VCaP (cell line): ENCODE results near the gene SSBP3.

Source experiments
- H3K27ac ChIP-seq: fragments of 450-650 bp; 2 replicates; pipeline ENCODE4 v1.5.1; 2017
- TF ChIP-seq, protein P1 (sequence below): fragments of 450-650 bp; conservative IDR thresholded peaks from 2 replicates; pipeline ENCODE4 v1.5.1; 2017; ENCODE audit warnings: mild to moderate bottlenecking, moderate library complexity

Gene SSBP3

DNA sequence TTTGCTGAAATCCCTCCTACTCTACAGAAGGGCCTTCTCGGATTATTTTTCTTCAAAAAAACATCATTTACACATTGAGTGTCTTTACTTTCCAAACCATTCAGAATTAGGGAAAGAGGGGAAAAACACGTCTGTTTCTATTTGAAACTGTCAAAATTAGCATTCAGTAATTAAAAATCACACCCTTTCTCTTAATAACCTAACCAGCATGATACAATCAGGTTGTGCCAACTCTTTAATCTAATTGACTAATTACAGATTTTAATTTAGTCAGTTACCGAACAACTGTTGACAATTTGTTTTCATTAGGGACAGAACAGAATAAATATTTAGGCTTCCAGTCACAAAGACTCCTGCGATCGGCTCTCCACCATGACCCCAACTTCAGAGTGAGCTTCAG lies 18.8 kb downstream of the SSBP3 start:
- H3K27ac ChIP-seq, result peak overlapping the region; percentile 87

DNA sequence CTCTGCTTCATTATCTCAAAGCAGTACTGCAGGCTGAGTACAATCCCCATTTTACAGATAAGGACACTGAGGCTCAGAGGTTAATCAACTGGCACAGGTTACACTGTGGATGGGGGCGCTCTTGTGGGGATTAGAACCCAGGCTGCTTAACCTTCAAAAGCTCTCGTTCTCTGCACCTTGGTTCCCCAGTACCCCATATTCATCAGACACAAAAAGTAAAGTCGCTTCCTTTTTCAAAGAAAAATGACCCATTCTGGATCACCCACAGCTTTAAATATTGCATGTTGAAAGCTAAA lies 20.5 kb downstream of the SSBP3 start:
- peak overlapping the region; percentile 87 for H3K27ac ChIP-seq
- TF ChIP-seq, protein P1, sequence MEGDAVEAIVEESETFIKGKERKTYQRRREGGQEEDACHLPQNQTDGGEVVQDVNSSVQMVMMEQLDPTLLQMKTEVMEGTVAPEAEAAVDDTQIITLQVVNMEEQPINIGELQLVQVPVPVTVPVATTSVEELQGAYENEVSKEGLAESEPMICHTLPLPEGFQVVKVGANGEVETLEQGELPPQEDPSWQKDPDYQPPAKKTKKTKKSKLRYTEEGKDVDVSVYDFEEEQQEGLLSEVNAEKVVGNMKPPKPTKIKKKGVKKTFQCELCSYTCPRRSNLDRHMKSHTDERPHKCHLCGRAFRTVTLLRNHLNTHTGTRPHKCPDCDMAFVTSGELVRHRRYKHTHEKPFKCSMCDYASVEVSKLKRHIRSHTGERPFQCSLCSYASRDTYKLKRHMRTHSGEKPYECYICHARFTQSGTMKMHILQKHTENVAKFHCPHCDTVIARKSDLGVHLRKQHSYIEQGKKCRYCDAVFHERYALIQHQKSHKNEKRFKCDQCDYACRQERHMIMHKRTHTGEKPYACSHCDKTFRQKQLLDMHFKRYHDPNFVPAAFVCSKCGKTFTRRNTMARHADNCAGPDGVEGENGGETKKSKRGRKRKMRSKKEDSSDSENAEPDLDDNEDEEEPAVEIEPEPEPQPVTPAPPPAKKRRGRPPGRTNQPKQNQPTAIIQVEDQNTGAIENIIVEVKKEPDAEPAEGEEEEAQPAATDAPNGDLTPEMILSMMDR, result no peak

More for the DNA sequence above, 18.8 kb downstream of the SSBP3 start:
- TF ChIP-seq, protein P1, result no peak

DNA sequence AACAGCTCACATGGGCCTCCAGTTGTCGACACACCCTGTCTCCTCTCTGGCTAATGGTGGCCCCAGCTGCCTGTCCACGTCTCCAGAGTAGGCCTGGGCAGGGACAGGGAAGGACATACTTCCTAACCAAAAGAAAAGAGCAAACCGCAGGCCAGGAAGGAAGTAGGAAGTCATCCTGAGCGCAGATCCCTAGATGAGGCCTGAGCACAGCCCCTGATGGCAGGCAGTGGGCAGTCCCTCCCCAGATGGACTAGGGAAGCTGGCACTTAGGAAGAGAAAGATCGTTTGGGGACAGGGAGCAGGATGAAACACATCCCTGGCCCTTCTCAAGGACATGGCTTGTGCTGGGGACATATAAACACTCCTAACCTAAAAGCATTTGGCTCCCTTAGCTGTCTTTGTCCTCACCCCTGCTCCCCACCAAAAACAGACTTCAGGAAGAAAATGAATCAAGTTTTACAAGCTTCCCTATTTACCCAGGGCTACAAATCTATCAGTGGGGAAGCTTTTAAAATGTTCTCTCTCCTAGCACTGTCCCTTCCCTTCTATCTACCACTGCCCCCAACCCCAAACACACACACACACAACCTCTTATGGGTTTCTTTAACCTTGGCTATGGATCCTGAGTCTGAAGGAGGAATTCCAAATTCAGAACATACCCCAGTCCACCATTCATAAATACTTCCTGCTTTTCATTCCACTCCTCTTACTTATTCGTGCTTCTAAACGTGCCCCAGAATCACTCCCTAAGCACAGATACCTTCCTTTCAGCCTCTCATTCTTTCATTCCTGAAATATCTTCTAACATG lies 21.1 kb downstream of the SSBP3 start:
- peak overlapping the region; percentile 87 for H3K27ac ChIP-seq
- TF ChIP-seq, protein P1, result no peak

DNA sequence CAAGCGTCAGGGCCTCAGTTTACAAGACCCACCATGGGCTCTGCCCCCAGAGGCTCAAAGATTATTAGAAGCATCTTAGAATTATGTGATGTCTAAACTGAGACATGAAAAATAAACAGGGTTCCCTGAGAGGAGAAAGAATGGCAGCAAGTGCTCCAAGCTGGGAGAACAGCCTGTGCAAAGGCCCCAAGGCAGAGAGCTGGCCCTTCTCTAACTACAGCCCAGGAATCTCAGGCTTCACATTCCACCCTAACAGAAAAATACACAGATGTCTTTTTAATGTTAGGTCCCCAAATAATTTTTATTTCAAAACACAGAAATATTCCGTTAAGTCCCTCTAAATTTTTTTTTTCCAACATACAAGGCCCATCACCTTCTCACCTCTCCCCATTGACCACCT lies 21.7 kb downstream of the SSBP3 start:
- TF ChIP-seq, protein P1, result no peak
- H3K27ac ChIP-seq, result peak overlapping the region; percentile 87

DNA sequence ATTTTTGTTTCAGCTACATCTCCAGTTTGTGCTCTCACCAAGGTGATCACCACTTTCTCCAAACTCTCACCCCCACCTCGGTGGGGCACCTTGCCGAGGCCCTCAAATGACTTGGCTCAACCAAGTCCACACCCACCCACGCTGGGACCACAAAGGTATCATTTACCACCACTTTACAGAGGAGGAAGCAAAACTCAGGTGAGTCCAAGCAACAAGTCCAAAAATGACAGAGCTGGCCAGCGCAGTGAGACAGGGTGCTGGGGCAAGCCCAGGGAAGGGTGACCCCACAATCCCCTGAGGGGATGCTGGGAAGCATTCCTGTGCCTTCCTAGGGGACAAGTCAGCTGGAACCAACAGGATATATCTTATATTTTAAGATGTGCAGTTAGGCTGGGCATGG lies 24.7 kb downstream of the SSBP3 start:
- H3K27ac ChIP-seq, result peak overlapping the region; percentile 87; the same call in 1 of the 2 replicates

DNA sequence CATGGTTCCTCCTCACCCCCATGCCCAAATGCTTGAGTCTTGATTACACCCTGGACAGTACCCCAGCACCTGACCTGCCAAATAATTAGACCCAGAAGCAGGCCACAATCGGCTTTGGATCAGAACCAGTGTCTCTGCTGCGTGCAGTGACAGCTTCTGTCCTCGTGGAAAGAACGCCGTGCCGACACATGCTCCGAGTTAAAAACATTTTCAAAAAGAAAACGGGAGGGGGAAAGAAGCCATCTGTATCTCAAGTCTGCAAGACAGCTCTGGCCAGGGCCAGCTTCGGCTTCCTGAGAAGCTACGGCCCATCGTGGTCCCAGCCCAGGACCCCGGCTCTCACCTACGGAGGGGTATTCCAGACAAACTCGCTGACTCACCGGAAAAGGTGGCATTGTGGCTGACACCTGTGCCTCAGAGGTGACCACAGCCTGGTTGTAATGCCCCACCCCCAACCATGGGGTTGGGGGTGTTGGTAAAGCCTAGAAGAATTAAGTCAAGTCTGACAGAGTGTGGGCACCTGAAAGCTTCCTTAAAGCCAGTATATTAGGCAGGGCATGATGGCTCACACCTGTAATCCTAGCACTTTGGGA lies 25.8 kb downstream of the SSBP3 start:
- peak overlapping the region; percentile 18; the same call in 1 of the 2 replicates for H3K27ac ChIP-seq
- TF ChIP-seq, protein P1, result no peak

More for the DNA sequence above, 24.7 kb downstream of the SSBP3 start:
- TF ChIP-seq, protein P1, result no peak

DNA sequence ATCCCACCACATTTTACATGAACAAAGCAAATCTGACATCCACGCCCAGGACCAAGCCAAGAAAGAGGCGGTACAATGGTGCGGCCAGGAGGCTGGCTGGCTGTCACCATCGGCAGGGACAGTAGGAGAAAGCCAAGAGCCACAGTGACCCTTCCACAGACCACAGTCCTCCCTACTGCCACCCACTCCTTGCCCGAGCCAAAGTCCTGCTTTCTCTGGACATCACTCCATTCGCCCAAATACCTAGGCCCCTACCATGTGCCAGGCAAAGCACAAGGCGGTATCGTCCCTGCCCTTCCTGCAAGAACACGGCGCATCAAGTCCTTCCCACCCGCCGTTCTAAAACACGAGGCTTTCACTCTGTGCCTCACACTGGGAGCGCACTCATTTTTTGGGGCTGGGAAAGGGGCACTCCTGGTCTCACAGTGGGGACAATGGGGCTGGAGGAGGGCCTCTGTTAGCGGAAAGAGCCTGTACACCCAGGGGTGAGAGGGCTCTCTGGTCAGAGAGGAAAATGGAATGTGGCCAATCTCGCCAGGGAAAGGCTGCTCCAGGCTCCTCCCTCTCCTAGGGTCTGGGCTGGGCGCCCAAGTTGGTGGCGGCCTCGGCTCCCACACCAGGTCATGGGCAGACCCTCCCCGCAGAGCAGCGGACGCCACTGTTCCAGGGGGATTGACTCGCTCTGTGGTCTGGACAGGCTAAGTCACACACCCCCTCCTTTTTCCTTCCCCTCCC lies 26.5 kb downstream of the SSBP3 start:
- TF ChIP-seq, protein P1, result no peak
- peak overlapping the region; percentile 18; the same call in 1 of the 2 replicates for H3K27ac ChIP-seq
